ENCODE results near the gene TBC1D22B.
A peak's percentile ranks its signal among the peaks of the same experiment; 100 is the strongest.

Gene TBC1D22B

DNA sequence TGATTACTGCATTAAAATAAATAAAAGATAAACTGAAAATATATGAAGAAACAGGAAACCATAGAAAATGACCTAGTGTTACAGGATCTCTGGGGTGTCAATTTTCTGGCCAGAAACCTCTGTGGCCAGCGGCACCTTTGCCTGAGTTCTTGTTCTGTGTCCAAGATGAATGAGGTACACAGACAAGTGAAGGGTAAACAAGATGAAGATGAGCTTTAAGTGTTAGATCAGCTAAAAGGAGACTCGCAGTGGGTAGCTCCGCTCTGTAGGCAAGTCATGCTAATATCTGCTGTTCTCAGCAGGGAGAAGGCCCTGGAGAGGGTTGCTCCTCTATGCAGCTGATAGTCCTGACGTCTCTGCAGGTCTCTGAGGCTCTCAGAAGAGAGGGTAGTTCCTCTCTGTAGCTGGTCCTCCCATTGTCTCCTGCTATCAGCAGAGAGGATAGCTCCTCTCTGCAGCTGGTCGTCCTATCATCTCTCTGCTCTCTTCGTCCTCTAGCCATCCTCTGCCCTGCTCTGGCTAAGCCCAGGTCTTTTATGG lies 35.9 kb upstream of the TBC1D22B start:
- no peak overlapping the region for H2AK5ac ChIP-seq (ENCODE audit: low read length)
- H4K91ac ChIP-seq (ENCODE audit: low read depth, low read length), result no peak overlapping the region
- H3K4me2 ChIP-seq (ENCODE audit: low read length), result peak overlapping the region; percentile 74
- no peaks in the 10 kb centered on the region for H3K27me3 ChIP-seq (ENCODE audit: insufficient read depth, low read length)
- peaks cover 0 to 5% of the 10 kb centered on the region in 2 experiments for H3K4me1 ChIP-seq (ENCODE audit: control insufficient read depth in 1 of 2, insufficient read depth in 2 of 2, low read length in 2 of 2)
- H4K8ac ChIP-seq (ENCODE audit: low read depth, low read length), result peak overlapping the region; percentile 64
- no peaks in the 10 kb centered on the region for H3K79me2 ChIP-seq (ENCODE audit: control insufficient read depth, insufficient read depth, low read length, poor library complexity)
- H2BK120ac ChIP-seq (ENCODE audit: insufficient read depth, low read length, poor library complexity), result no peak overlapping the region
- no peak overlapping the region for H3K18ac ChIP-seq (ENCODE audit: low read length)
- no peak overlapping the region for H3K27ac ChIP-seq (ENCODE audit: low read depth, low read length)
- H3K23ac ChIP-seq (ENCODE audit: low read length), result no peak overlapping the region
- no peak overlapping the region for H2BK5ac ChIP-seq (ENCODE audit: low read depth, low read length, poor library complexity)
- H2AFZ ChIP-seq (ENCODE audit: insufficient read depth, low read length, poor library complexity), result peak overlapping the region; percentile 78
- peaks cover 4% of the 10 kb centered on the region for H3K79me1 ChIP-seq (ENCODE audit: low read length)
- H3K4ac ChIP-seq (ENCODE audit: low read depth, low read length), result no peak overlapping the region
- peak overlapping the region; percentile 25 for H3K14ac ChIP-seq (ENCODE audit: low read length)
- no CpG with 5 or more reads among the region's 6 CpGs for whole genome bisulfite sequencing (ENCODE audit: extremely low coverage, insufficient coverage, insufficient read length)
- DNase-seq, result no peak
- H3K36me3 ChIP-seq (ENCODE audit: control insufficient read depth in 1 of 2, insufficient read depth in 2 of 2, low read length in 2 of 2), result no peaks in the 10 kb centered on the region
- H4K12ac ChIP-seq (ENCODE audit: low read depth, low read length), result no peak overlapping the region
- H3K9me3 ChIP-seq (ENCODE audit: insufficient read depth, low read depth, low read length), result no peaks in the 10 kb centered on the region
- H3K4me3 ChIP-seq (ENCODE audit: low read depth, low read length), result peak overlapping the region; percentile 69
- no peak overlapping the region for H2BK12ac ChIP-seq (ENCODE audit: low read length)
- no peak overlapping the region for H3K9ac ChIP-seq (ENCODE audit: low read length)

DNA sequence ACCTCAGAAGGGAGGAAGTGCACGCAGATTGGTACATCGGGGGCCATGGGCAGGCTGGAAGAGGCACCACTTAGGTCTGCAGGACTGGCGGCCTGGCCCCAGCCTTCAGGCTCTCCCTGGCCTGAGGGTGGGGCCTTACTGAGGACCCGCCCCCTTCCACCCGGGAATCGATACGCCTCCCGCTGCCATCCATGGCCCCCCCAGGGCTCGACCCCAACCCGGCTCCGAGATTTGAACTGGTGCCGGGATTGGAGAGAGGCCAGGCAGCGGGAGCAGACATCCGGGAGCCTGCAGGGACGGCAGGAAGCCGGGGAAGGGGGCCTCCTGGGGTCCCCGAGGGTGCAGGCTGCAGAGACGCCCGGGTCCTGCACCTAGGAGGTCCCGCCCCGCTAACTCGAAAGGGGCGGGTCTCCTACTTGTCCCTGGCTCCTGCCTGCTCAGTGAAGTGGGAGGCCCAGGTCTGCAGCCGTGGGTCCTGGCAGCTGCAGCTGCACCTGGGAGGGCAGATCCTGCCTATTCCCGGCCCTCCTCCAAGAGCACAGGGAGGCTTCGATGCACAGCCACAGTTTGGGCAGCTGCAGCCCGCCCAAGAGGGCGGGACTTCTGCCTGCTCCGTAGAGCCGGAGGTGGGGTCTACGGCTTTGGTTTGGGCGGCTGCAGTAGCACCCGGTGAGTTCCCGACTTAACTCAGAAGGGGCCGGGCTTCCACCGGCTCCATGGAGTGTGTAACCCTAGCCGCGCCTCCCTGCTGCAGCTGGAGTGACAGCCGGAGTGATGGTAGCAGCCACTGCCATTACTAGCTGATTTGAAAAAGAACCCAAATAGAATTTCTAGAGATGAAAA lies 35.2 kb upstream of the TBC1D22B start:
- peaks cover 0 to 5% of the 10 kb centered on the region in 2 experiments for H3K4me1 ChIP-seq (ENCODE audit: control insufficient read depth in 1 of 2, insufficient read depth in 2 of 2, low read length in 2 of 2)
- H3K79me1 ChIP-seq (ENCODE audit: low read length), result peaks cover 4% of the 10 kb centered on the region
- peak overlapping the region; percentile 25 for H3K14ac ChIP-seq (ENCODE audit: low read length)
- no peak overlapping the region for H3K4ac ChIP-seq (ENCODE audit: low read depth, low read length)
- H2BK5ac ChIP-seq (ENCODE audit: low read depth, low read length, poor library complexity), result peak overlapping the region; percentile 11
- peak; percentile 97 to 99 for DNase-seq
- H2BK12ac ChIP-seq (ENCODE audit: low read length), result no peak overlapping the region
- peak overlapping the region; percentile 69 for H3K4me3 ChIP-seq (ENCODE audit: low read depth, low read length)
- no peak overlapping the region for H4K12ac ChIP-seq (ENCODE audit: low read depth, low read length)
- H3K27ac ChIP-seq (ENCODE audit: low read depth, low read length), result peak overlapping the region; percentile 60
- no peak overlapping the region for H3K9ac ChIP-seq (ENCODE audit: low read length)
- H3K4me2 ChIP-seq (ENCODE audit: low read length), result peak overlapping the region; percentile 74
- no peak overlapping the region for H2BK120ac ChIP-seq (ENCODE audit: insufficient read depth, low read length, poor library complexity)
- no peak overlapping the region for H3K23ac ChIP-seq (ENCODE audit: low read length)
- WGBS (ENCODE audit: extremely low coverage, insufficient coverage, insufficient read length), result no CpG with 5 or more reads among the region's 39 CpGs
- H2AFZ ChIP-seq (ENCODE audit: insufficient read depth, low read length, poor library complexity), result peak overlapping the region; percentile 78
- H3K79me2 ChIP-seq (ENCODE audit: control insufficient read depth, insufficient read depth, low read length, poor library complexity), result no peaks in the 10 kb centered on the region
- no peak overlapping the region for H3K18ac ChIP-seq (ENCODE audit: low read length)
- no peak overlapping the region for H2AK5ac ChIP-seq (ENCODE audit: low read length)
- peak overlapping the region; percentile 64 for H4K8ac ChIP-seq (ENCODE audit: low read depth, low read length)
- H4K91ac ChIP-seq (ENCODE audit: low read depth, low read length), result no peak overlapping the region
- H3K27me3 ChIP-seq (ENCODE audit: insufficient read depth, low read length), result no peaks in the 10 kb centered on the region
- no peaks in the 10 kb centered on the region for H3K36me3 ChIP-seq (ENCODE audit: control insufficient read depth in 1 of 2, insufficient read depth in 2 of 2, low read length in 2 of 2)
- no peaks in the 10 kb centered on the region for H3K9me3 ChIP-seq (ENCODE audit: insufficient read depth, low read depth, low read length)

DNA sequence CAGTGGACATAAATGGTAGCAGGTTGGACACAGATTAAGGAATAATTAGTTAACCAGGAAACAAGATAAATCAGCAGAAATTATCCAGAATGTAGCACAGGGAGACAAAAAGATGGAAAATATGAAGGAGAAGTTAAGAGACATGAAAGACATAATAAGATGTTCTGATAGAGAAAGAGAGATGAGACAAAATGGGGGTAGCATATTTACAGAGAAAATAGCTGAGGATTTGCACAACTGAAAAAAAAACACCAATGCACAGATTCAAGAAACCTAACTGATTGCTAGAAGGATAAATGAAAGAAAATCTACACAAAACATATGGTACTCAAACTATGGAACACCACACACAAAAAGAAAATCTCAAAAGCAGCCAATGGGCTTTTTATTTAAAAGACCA lies 34.6 kb upstream of the TBC1D22B start:
- Histone ChIP-seq H2BK5ac (ENCODE audit: low read depth, low read length, poor library complexity) (no peak overlapping the region), H3K23ac (ENCODE audit: low read length) (no peak overlapping the region), H3K27ac (ENCODE audit: low read depth, low read length) (no peak overlapping the region), H2AK5ac (ENCODE audit: low read length) (no peak overlapping the region), H3K4me2 (ENCODE audit: low read length) (peak overlapping the region; percentile 74), H2BK120ac (ENCODE audit: insufficient read depth, low read length, poor library complexity) (no peak overlapping the region), H3K14ac (ENCODE audit: low read length) (no peak overlapping the region), H3K27me3 (ENCODE audit: insufficient read depth, low read length) (no peaks in the 10 kb centered on the region), H3K9ac (ENCODE audit: low read length) (no peak overlapping the region), H4K12ac (ENCODE audit: low read depth, low read length) (no peak overlapping the region), H3K4me3 (ENCODE audit: low read depth, low read length) (no peak overlapping the region), H4K8ac (ENCODE audit: low read depth, low read length) (no peak overlapping the region), H3K18ac (ENCODE audit: low read length) (no peak overlapping the region), H3K36me3 (ENCODE audit: control insufficient read depth in 1 of 2, insufficient read depth in 2 of 2, low read length in 2 of 2) (no peaks in the 10 kb centered on the region), H3K79me1 (ENCODE audit: low read length) (peaks cover 4% of the 10 kb centered on the region), H4K91ac (ENCODE audit: low read depth, low read length) (no peak overlapping the region), H2BK12ac (ENCODE audit: low read length) (no peak overlapping the region), H2AFZ (ENCODE audit: insufficient read depth, low read length, poor library complexity) (no peak overlapping the region), H3K79me2 (ENCODE audit: control insufficient read depth, insufficient read depth, low read length, poor library complexity) (no peaks in the 10 kb centered on the region), H3K4me1 (ENCODE audit: control insufficient read depth in 1 of 2, insufficient read depth in 2 of 2, low read length in 2 of 2) (peaks cover 0 to 5% of the 10 kb centered on the region in 2 experiments), H3K9me3 (ENCODE audit: insufficient read depth, low read depth, low read length) (no peaks in the 10 kb centered on the region), H3K4ac (ENCODE audit: low read depth, low read length) (no peak overlapping the region)
- DNase-seq, result no peak

DNA sequence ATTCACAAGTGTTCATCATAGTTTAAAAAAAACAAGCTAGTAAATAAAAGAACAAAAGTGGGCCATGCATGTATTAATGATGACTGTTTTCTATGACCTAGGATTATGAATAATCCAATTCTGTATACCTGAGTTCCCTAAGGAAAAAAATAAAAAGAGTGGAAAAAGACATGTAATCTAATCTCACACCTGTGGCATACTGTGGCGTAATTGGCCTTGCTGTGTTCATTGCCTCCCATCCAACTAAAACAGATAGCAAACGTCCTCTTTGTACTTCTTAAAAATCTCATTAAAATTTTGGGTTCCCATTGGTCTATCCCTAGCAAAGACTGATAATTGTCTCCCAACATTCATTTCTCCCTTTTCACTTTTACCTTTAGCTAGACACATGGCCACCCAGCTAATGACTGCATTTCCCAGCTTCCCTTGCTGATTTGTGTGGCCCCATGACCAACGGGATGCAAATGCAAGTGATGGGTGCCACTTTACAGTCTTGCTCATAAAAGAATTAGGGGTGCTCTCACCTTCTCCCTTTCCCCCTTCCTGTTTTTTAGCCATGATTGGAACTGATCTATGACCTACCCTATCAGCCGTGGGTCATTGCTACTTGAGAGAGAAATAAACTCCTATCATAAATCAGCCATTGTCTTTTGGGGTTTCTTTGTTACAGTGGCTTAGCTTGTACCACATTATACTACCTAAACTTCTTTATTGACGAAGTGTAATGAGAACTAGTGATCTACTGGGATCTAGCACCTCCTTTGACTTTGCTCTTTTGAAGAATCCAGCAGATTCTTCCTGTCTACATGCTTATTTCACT lies 32.0 kb upstream of the TBC1D22B start:
- Histone ChIP-seq H3K9ac (ENCODE audit: low read length) (no peak overlapping the region), H2AK5ac (ENCODE audit: low read length) (no peak overlapping the region), H2BK5ac (ENCODE audit: low read depth, low read length, poor library complexity) (no peak overlapping the region), H3K4me3 (ENCODE audit: low read depth, low read length) (no peak overlapping the region), H3K9me3 (ENCODE audit: insufficient read depth, low read depth, low read length) (no peaks in the 10 kb centered on the region), H3K4me2 (ENCODE audit: low read length) (no peak overlapping the region), H3K36me3 (ENCODE audit: control insufficient read depth in 1 of 2, insufficient read depth in 2 of 2, low read length in 2 of 2) (no peaks in the 10 kb centered on the region), H4K91ac (ENCODE audit: low read depth, low read length) (no peak overlapping the region), H3K18ac (ENCODE audit: low read length) (no peak overlapping the region), H3K27ac (ENCODE audit: low read depth, low read length) (no peak overlapping the region), H3K14ac (ENCODE audit: low read length) (no peak overlapping the region), H2BK12ac (ENCODE audit: low read length) (no peak overlapping the region), H3K79me2 (ENCODE audit: control insufficient read depth, insufficient read depth, low read length, poor library complexity) (no peaks in the 10 kb centered on the region), H2AFZ (ENCODE audit: insufficient read depth, low read length, poor library complexity) (no peak overlapping the region), H2BK120ac (ENCODE audit: insufficient read depth, low read length, poor library complexity) (no peak overlapping the region), H3K79me1 (ENCODE audit: low read length) (peaks cover 4% of the 10 kb centered on the region), H3K4me1 (ENCODE audit: control insufficient read depth in 1 of 2, insufficient read depth in 2 of 2, low read length in 2 of 2) (peaks cover 0 to 5% of the 10 kb centered on the region in 2 experiments), H3K27me3 (ENCODE audit: insufficient read depth, low read length) (no peaks in the 10 kb centered on the region), H3K23ac (ENCODE audit: low read length) (no peak overlapping the region), H4K8ac (ENCODE audit: low read depth, low read length) (no peak overlapping the region), H4K12ac (ENCODE audit: low read depth, low read length) (no peak overlapping the region), H3K4ac (ENCODE audit: low read depth, low read length) (no peak overlapping the region)
- WGBS (ENCODE audit: extremely low coverage, insufficient coverage, insufficient read length), result no CpG with 5 or more reads among the region's 5 CpGs
- no peak for DNase-seq

Measured in trophoblast cell (in vitro differentiated cells and primary cell).